HG03439 (cell line): ENCODE measurements around the gene CLSTN2.

Source experiments
- ATAC-seq: cut with Tn5 transposase; IDR thresholded peaks from one replicate; pipeline ENCODE4 v1.9.1; 2021; ENCODE audit warnings: mild to moderate bottlenecking, moderate library complexity; ENCODE audit not compliant: unreplicated experiment

Gene CLSTN2

GRCh38 chr3:140316868-140317400 is 381.9 kb downstream of the CLSTN2 start:
- ATAC-seq: no peak

DNA sequence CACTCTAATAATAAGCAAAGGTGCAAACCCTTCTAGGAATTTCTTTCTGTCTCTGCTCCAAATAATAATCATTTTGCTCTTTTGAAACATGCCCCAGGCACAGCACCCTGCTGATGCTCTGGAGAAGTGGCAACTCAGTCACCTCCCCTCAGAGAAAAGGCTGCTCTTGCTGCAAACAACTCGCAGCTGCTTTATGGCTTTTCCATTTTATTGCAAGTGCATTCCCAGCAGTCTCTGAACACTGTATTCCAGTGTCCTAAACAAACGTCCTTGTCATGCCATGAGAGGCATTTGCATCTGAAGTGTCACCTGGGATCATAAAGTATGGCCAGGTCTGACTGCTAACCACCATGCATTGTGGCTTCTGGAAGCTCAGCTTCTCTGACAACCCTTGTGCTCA is 384.8 kb downstream of the CLSTN2 start:
- ATAC-seq: no peak

DNA sequence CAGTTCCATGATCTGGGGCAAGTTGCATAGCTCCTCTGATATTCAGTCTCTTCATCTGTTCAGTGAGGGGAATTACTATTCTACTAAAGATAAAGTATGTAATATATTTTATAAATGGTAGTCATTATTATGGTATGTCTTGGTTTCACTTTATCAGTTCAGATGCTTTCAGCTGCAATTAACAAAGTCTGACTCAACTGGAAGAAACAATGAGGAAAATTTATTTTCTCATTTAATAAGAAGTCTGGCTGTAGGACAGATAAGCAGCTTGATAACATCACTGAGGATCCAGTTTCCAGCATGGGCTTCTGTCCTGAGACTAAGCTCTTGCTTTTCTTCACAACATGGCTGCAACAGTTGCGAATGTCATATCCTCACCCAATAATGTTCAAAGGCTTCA is 388.6 kb downstream of the CLSTN2 start:
- no peak for ATAC-seq

DNA sequence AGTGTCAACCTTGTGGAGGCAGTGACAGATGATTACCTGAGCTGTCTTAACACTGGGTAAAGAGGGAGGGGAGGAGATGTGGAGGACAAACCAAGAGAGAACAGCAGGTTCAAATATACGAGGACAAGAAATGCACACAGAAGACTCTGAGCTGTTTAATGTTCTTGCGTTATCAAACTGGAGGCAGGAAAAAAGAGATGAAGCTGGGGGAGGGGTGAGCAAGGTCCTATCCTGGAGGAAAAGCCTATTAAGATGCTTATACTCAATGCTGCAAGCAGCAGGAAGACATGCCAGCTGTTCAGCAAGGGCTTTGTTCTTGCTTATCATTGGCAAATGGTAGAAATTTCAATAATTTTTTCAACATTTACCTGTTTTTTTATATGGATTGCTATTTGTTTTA is 397.1 kb downstream of the CLSTN2 start:
- no peak for ATAC-seq

- no peak for ATAC-seq
Measured at GRCh38 chr3:140334132-140334929, 399.3 kb downstream of the CLSTN2 start.

GRCh38 chr3:140336465-140336864 is 401.5 kb downstream of the CLSTN2 start:
- ATAC-seq: no peak

DNA sequence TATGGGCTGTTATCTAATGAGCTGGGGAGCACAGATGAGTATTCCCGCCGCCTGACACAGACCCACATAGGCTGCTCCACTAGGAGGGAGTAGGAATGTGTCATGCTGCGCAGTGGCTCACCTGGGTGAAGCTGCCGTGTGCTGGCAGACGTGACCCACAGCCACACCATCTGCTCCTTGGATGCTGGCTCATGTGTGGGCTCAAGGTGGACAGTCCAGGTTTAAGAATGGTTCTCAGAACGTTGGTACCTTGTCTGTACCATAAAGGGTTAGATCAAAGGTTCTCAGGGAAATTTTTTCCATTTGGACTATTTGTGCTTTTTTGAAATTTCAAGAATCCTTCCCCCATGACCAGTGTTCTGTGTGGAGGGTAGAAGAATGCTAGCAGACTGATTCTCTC is 403.9 kb downstream of the CLSTN2 start:
- ATAC-seq: no peak

DNA sequence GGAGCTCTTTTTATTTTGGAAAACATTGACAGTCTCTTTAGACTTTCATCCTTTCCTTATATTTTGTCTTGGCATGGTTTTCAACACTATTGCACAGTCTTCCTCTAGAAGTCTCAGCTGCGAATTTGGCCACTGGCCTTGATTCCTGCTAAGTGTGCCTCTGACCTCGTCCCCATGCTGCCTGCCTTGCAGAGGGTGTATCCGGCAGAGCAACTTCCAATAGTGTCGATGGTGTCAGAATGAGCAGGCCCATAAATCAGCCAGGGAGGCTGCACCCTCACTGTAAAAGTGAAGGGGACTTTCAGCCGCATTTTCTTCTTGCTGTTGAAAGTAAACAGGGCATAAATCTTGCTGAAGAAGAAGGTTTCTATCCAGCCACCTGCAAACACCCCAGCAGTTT is 406.2 kb downstream of the CLSTN2 start:
- no peak for ATAC-seq

GRCh38 chr3:140341817-140342403 is 406.9 kb downstream of the CLSTN2 start:
- no peak for ATAC-seq

GRCh38 chr3:140342668-140343067 is 407.7 kb downstream of the CLSTN2 start:
- ATAC-seq: no peak

DNA sequence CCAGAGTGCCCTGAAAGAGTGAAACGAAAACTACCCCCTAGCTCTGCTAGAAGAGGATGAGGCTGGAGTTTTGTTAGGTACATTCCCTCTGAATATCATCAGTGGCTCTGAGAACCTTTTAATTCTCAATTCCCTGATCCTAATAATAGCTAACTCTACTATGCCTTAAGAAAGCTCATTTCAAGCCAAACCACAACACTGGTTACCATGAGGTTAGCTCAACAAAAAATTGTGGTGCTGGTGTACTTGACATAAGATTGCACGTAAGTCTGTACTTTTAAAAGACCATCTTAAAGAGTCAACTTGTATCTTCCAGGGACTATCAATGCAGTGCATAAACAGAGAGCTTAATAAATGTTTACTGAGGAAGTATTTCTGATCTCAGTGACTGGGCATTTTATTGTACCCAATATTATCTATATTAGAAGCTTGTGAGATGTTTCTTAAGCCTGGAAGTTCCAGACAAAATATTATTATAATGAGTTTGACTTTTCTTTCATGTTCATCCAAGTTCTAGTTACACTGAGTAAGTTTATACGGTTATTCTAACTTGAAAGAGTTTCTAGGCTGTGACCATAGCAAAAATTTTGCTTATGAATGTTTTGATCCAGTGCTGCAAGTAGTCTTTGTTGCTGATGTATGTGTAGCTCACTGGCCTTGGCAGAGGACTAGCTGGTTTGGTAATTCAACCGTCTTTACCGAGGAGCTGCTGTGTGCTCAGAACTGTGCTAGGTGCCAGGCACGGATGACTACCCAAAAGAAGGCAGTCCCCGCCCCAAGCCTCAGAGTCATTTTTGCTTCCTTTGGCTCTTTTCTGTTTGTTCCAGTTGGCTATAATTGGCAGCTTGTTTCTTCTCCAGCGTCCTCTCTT is 408.5 kb downstream of the CLSTN2 start:
- no peak for ATAC-seq

DNA sequence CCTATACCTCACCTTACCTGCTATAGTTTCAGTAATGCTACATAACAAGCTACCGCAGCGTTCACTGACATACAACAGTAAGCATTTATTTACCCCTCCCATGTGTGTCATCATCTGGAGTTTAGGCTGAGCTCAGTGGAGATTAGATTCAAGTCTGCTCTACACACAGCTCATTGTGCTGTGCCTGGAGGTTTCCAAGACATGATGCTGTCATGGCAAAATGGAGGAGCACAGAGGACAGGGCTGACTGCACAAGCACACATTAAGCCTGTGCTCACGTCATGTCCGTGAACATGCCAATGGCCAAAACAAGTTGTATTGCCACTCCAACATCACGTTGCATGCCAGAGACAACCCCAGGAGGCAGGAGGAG is 409.1 kb downstream of the CLSTN2 start:
- no peak for ATAC-seq

GRCh38 chr3:140344601-140345205 is 409.7 kb downstream of the CLSTN2 start:
- ATAC-seq: no peak

DNA sequence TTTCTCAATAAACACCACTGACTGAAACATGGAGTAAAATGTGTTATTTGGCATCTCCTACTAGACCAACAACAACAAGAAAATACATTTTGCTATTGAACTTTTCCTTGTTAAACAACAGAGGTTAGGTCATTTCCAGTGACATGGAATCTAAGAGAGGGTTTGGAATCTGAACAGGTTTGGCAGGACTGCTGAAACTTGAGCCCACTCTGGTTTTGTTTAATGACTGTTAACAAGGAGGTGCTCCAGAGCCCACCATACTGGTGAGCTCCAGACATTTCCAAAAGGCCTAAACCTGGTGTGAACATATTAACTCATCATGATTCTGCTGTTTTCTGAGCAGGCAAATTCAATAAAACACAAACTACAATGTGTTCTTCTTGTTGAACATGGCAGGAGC is 412.2 kb downstream of the CLSTN2 start:
- ATAC-seq: no peak

DNA sequence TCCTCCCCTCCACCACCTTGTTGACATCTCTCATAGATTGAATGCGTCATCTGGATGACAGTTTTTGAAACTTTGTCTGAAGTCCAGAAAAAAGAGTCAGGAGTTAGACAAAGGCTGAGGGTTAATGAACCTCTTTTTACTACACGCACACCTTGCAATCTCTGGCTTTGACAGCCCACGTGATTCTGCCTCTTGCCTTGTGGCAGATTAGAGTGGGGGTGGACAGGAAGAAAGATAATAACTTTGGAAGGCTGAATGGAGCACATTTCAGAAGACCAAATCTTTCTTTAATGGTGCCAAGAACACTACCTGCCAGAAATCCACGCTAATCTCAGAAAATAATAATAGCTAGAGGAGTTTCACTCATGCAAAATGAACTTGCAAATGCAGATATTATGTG is 415.0 kb downstream of the CLSTN2 start:
- ATAC-seq: no peak

- ATAC-seq: no peak
Measured at GRCh38 chr3:140351466-140351865, 416.5 kb downstream of the CLSTN2 start.

DNA sequence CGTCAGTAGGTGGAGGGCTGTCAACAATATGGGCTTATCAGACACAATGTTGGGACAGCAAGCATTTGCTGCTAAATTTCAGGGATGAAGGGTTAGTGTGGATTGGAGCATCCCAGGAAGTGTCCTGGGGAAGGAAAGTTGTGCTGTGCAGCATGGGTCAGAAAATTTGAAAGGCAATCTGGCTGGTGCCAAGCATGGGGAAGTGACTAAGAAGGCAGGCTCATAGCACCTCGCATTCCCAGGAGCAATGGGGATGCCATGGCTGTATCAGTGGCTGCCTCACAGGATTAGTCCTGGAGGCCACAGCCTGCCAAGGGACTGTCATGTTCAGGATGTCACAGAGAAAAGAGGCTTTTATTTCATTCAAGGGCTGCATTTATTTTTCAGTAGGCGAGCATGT is 420.5 kb downstream of the CLSTN2 start:
- no peak for ATAC-seq

GRCh38 chr3:140358686-140359085 is 423.7 kb downstream of the CLSTN2 start:
- no peak for ATAC-seq

GRCh38 chr3:140359233-140359995 is 424.4 kb downstream of the CLSTN2 start:
- ATAC-seq: no peak

DNA sequence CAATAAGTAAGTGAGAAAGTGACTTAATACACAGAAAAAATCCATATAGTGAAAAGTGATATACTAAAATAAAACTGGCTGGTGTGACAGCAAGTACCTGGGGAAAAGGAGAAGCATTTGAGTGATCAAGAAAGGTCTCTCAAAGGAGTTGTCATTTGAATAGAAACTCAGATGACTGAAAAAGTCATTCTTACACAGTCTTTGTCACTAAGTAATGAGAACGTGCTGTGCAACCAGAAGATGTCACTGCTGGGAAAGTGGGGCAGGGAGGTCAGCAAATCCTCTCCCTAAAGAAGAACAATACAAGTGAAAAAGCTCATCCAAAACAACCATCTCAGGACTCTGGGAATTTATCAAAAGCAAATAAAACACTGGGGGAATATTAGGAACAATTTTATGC is 425.3 kb downstream of the CLSTN2 start:
- ATAC-seq: no peak
